ENCODE data around the gene FBXL7. TPM values are rescaled to one million over a fixed set of nuclear protein-coding genes. Genes with fewer than 3 reads are reported as not detected.

FBXL7 gene
- total RNA-seq, 2 experiments from 2014 or later, result not detected

GRCh38 chr5:15513911-15514310 is 13.9 kb downstream of the FBXL7 start:
- Mint-ChIP-seq H3K36me3 (ENCODE audit: low read depth) (no peaks in the 10 kb centered on the region), H3K4me3 (no peak overlapping the region), H3K9me3 (no peaks in the 10 kb centered on the region), H3K27me3 (no peaks in the 10 kb centered on the region), H3K4me1 (no peaks in the 10 kb centered on the region), H3K27ac (no peak overlapping the region)
- POLR2A ChIA-PET, result no interaction called here
- CTCF ChIA-PET, result no interaction called here
- DNase-seq, result no peak

DNA sequence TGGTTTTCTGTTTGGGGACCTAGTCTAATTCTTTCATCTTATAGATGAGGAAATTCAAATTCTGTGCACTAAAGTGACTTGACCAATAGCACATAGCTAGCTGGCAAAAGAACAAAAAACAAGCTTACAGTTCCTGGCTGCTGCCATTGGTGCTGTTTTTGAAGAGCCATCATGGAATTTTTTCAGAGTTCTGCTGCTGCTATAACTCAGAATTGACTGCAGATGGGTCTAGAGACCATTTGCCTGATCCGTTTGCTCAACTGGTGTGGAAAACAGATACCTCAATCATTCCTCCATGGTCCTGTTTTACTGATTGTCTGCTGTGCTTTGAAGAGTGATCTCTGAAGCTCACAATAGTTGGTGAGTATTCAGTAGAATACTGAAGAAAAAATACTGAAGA is 15.2 kb downstream of the FBXL7 start:
- H3K27me3 Mint-ChIP-seq, result no peaks in the 10 kb centered on the region
- no peaks in the 10 kb centered on the region for H3K4me1 Mint-ChIP-seq
- no peak overlapping the region for H3K27ac Mint-ChIP-seq
- POLR2A ChIA-PET, result no interaction called here
- no peaks in the 10 kb centered on the region for H3K36me3 Mint-ChIP-seq (ENCODE audit: low read depth)
- H3K9me3 Mint-ChIP-seq, result no peaks in the 10 kb centered on the region
- no peak for DNase-seq
- H3K4me3 Mint-ChIP-seq, result no peak overlapping the region
- CTCF ChIA-PET, result no interaction called here

DNA sequence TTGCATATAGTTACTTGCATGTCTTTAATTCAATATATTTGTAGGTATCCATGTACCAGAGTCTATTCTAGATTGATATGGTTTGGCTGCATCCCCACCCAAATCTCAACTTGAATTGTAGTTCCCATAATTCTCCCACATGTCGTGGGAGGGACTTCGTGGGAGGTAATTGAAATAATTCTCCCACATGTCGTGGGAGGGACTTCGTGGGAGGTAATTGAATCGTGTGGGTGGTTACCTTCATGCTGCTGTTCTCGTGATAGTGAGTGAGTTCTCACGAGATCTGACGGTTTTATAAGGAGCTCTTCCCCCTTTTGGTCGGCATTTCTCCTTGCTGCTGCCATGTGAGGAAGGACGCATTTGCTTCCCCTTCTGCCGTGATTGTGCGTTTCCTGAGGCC is 16.5 kb downstream of the FBXL7 start:
- no peak for DNase-seq
- CTCF ChIA-PET, result no interaction called here
- H3K9me3 Mint-ChIP-seq, result no peaks in the 10 kb centered on the region
- no peak overlapping the region for H3K4me3 Mint-ChIP-seq
- no peaks in the 10 kb centered on the region for H3K4me1 Mint-ChIP-seq
- H3K36me3 Mint-ChIP-seq (ENCODE audit: low read depth), result no peaks in the 10 kb centered on the region
- POLR2A ChIA-PET, result no interaction called here
- no peak overlapping the region for H3K27ac Mint-ChIP-seq
- H3K27me3 Mint-ChIP-seq, result no peaks in the 10 kb centered on the region

GRCh38 chr5:15518786-15519185 is 18.8 kb downstream of the FBXL7 start:
- Mint-ChIP-seq H3K36me3 (ENCODE audit: low read depth) (no peaks in the 10 kb centered on the region), H3K4me1 (no peaks in the 10 kb centered on the region), H3K27me3 (no peaks in the 10 kb centered on the region), H3K27ac (no peak overlapping the region), H3K9me3 (no peaks in the 10 kb centered on the region), H3K4me3 (no peak overlapping the region)
- CTCF ChIA-PET, result no interaction called here
- POLR2A ChIA-PET, result no interaction called here
- DNase-seq, result no peak

DNA sequence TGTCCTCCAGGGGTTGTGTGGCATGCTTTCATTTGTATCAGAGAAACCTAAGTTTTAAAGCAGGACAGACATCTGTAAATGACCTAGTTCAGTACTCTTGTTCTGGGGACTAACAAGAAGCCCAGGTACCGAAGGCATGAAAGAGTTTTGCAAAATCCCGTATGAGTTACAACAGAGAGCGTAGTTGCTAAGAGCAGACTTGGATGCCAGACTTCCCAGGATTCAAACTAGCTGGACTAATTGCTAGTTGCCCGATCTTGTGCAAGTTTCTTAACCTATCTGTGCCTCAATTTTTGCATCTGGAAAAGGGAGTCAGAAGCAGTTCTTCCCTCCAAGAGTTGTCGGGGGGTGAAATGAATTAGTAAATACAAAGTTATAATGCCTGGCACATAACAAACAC is 20.9 kb downstream of the FBXL7 start:
- H3K4me3 Mint-ChIP-seq, result no peak overlapping the region

DNA sequence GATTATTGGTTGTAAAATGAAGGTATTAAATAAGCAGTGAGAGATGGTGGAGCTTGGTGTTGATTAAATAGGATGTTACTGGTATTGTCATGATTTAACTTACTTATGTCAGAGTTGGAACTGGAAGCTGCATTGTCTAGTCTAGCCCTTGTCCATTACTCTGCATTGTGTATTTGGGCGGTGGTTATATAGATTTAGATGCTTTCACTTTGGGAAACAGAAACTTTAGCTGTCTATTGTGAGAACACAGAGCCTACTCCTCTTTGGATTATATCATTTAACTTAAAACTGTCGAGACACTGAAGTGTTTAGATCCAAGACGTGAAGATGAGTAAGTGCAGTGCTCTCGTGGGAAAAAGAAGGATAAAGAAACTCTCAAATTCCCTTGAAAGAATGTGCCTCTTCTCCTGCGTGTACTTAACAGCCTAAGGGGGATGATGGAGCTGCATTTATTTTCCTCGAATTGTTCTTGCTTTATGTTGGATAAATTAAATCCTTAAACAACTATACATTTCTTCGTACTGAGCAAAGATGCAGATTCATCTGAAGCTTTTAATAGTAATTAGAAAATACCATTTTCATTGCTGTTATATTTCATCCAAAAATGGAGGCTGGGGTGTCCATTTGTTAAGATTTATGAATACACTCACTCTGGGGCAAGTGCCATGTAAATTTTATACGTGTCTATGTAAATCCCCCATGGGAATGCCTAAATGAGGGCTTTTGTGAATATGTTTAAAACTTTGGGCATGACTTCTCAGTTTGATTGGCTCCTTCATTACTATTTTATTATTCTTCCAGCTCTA is 21.6 kb downstream of the FBXL7 start:
- Mint-ChIP-seq H3K4me3 (no peak overlapping the region), H3K27ac (no peak overlapping the region), H3K4me1 (no peaks in the 10 kb centered on the region), H3K36me3 (ENCODE audit: low read depth) (no peaks in the 10 kb centered on the region), H3K9me3 (no peaks in the 10 kb centered on the region), H3K27me3 (no peaks in the 10 kb centered on the region)
- CTCF ChIA-PET, result no interaction called here
- POLR2A ChIA-PET, result no interaction called here
- DNase-seq, result no peak

More for the DNA sequence above, 20.9 kb downstream of the FBXL7 start:
- no peaks in the 10 kb centered on the region for H3K27me3 Mint-ChIP-seq
- no peaks in the 10 kb centered on the region for H3K9me3 Mint-ChIP-seq
- CTCF ChIA-PET, result no interaction called here
- H3K27ac Mint-ChIP-seq, result no peak overlapping the region
- no peak for DNase-seq
- H3K36me3 Mint-ChIP-seq (ENCODE audit: low read depth), result no peaks in the 10 kb centered on the region
- no peaks in the 10 kb centered on the region for H3K4me1 Mint-ChIP-seq
- POLR2A ChIA-PET, result no interaction called here

DNA sequence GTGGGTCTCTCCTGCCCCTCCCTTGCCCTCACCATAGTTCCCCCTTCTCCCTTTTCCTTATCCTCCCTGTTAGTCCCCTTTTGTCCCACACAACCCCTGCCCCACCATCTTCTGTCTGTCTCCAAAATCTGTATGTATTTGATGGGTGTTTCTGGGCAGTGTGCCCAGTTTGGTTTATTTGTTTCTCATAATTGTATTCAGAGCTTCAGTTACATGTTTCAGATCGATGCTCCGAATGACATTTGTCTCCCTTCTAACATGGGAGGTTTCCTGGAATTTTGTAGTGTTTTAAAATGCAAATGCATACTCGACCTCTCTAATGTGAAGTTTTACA is 22.2 kb downstream of the FBXL7 start:
- H3K4me3 Mint-ChIP-seq, result no peak overlapping the region
- H3K4me1 Mint-ChIP-seq, result no peaks in the 10 kb centered on the region

DNA sequence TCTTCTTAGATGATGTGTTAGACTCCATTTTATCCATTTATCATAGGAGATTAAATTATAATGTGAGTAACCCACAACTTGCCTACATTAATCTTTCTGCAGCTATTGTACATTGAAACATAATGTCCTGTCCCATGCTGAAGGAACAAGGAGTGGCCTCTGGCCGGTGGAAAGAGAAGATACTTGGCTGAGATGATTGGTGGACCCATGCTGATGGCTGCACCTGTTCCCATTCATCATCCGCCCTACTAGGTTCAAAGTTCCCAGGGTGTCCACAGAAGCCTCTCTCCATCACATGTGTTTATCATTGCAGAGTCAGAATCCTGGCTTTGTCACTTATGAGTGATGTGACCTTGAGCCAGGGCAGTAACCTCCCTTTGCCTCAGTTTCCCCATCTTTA is 24.7 kb downstream of the FBXL7 start:
- ChIA-PET CTCF (no interaction called here), POLR2A (no interaction called here)
- Mint-ChIP-seq H3K36me3 (ENCODE audit: low read depth) (no peaks in the 10 kb centered on the region), H3K27ac (no peak overlapping the region), H3K27me3 (no peaks in the 10 kb centered on the region), H3K4me1 (no peaks in the 10 kb centered on the region), H3K4me3 (no peak overlapping the region), H3K9me3 (no peaks in the 10 kb centered on the region)
- no peak for DNase-seq

More for the DNA sequence above, 22.2 kb downstream of the FBXL7 start:
- CTCF ChIA-PET, result no interaction called here
- DNase-seq, result no peak
- no peak overlapping the region for H3K27ac Mint-ChIP-seq
- H3K9me3 Mint-ChIP-seq, result no peaks in the 10 kb centered on the region
- H3K27me3 Mint-ChIP-seq, result no peaks in the 10 kb centered on the region
- POLR2A ChIA-PET, result no interaction called here
- no peaks in the 10 kb centered on the region for H3K36me3 Mint-ChIP-seq (ENCODE audit: low read depth)

DNA sequence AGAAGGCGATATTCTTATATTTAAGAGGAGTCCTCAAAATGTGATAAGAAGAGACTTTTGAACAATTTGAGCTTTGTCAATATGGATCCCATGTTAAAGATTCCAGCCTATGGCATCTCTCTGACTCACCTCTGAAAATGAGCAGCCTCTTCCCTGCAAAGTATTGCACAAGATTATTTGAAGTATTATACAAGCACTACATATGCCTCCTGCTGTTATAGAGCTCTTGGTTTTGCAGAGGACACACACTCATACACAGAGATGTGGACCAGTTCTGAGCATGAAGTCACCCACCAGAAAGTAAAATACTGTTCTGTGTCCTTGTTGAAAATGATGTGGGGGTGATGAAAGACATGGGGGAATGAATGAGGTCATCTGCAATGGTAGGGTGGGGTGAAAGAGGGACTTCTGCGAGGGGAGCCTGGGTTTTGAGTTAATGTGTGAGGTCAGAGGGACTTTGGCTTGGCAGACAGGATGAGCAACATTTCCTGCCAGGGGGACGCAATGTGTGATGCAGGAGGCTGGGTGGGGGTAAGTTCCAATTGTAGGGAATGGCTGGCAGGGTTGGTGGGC is 25.8 kb downstream of the FBXL7 start:
- no peak for DNase-seq
- POLR2A ChIA-PET, result no interaction called here
- no peak overlapping the region for H3K27ac Mint-ChIP-seq

DNA sequence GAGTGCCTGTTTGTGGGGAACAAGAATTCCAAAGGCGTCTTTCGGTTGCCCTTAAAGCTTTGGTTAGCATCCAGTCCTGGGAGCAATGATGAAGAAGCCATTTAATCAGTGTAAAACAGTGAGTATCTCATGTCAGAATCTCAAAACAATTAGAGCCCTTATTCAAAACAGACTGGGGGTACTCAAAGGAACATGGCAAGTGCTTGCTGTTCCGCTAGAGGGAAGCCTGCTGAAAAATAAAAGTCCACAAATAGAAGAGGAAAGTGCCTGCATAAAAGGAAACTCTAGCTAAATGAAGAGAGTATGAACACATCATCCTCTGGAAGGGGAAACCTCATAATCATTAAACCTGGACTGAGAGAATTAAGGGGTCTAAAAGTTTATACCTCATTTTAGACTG is 26.4 kb downstream of the FBXL7 start:
- ChIA-PET POLR2A (no interaction called here), CTCF (no interaction called here)
- Mint-ChIP-seq H3K4me1 (no peaks in the 10 kb centered on the region), H3K9me3 (no peaks in the 10 kb centered on the region), H3K36me3 (ENCODE audit: low read depth) (no peaks in the 10 kb centered on the region), H3K27me3 (no peaks in the 10 kb centered on the region), H3K4me3 (no peak overlapping the region), H3K27ac (no peak overlapping the region)
- DNase-seq, result no peak

More for the DNA sequence above, 25.8 kb downstream of the FBXL7 start:
- Mint-ChIP-seq H3K9me3 (no peaks in the 10 kb centered on the region), H3K4me3 (no peak overlapping the region), H3K4me1 (no peaks in the 10 kb centered on the region), H3K36me3 (ENCODE audit: low read depth) (no peaks in the 10 kb centered on the region), H3K27me3 (no peaks in the 10 kb centered on the region)
- CTCF ChIA-PET, result no interaction called here

DNA sequence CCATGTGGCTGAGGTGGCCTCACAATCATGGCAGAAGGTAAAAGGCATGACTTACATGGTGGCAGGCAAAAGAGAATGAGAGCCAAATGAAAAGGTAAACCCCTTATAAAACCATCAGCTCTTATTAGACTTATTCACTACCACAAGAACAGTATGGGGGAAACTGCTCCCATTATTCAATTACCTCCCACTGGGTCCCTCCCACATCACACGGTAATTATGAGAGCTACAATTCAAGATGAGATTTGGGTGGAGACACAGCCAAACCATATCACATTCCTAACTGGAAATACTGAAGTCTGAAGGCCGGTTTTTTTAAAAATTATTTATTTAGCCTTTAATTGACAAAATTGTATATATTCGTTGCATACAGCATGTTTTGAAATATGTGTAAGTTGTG is 28.5 kb downstream of the FBXL7 start:
- CTCF ChIA-PET, result interaction anchor here (1.2 kb wide), 1 partner anchor 262 kb away, joined by 4 read pairs; no protein-coding TSS in a partner anchor
- H3K4me1 Mint-ChIP-seq, result no peaks in the 10 kb centered on the region
- POLR2A ChIA-PET, result no interaction called here
- H3K27ac Mint-ChIP-seq, result no peak overlapping the region
- no peak overlapping the region for H3K4me3 Mint-ChIP-seq
- no peaks in the 10 kb centered on the region for H3K36me3 Mint-ChIP-seq (ENCODE audit: low read depth)
- H3K9me3 Mint-ChIP-seq, result no peaks in the 10 kb centered on the region
- DNase-seq, result no peak
- no peaks in the 10 kb centered on the region for H3K27me3 Mint-ChIP-seq

DNA sequence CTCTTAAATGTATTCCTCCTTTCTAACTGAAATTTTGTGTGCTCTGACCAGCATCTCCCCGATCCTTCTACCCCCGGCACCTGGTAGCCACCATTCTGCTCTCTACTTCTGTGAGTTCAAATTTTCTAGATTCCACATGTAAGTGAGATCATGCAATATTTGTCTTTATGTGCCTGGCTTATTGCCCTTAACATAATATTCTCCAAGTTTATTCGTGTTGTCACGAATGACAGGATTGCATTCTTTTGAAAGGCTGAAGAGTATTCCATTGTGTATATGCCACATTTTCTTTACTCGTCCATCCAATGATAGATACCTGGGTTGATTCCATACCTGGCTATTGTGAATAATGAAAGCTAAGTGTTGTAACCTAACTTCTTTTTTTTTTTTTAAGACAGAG is 29.0 kb downstream of the FBXL7 start:
- Mint-ChIP-seq H3K9me3 (no peaks in the 10 kb centered on the region), H3K36me3 (ENCODE audit: low read depth) (no peaks in the 10 kb centered on the region), H3K4me3 (no peak overlapping the region), H3K4me1 (no peaks in the 10 kb centered on the region), H3K27ac (no peak overlapping the region), H3K27me3 (no peaks in the 10 kb centered on the region)
- DNase-seq, result no peak
- ChIA-PET POLR2A (no interaction called here), CTCF (interaction anchor here (1.2 kb wide), 1 partner anchor 261 kb away, joined by 4 read pairs; no protein-coding TSS in a partner anchor)

GRCh38 chr5:15529821-15530220 is 29.8 kb downstream of the FBXL7 start:
- H3K4me3 Mint-ChIP-seq, result no peak overlapping the region
- no peak overlapping the region for H3K27ac Mint-ChIP-seq
- H3K36me3 Mint-ChIP-seq (ENCODE audit: low read depth), result no peaks in the 10 kb centered on the region
- peaks cover under 1% of the 10 kb centered on the region for H3K9me3 Mint-ChIP-seq
- no peaks in the 10 kb centered on the region for H3K4me1 Mint-ChIP-seq
- no peak for DNase-seq
- no peaks in the 10 kb centered on the region for H3K27me3 Mint-ChIP-seq
- ChIA-PET CTCF (no interaction called here), POLR2A (no interaction called here)
